GM18508 (cell line): ENCODE measurements around the gene PLRG1.
A peak's percentile ranks its signal among the peaks of the same experiment; 100 is the strongest.

ENCODE experiments used
- ATAC-seq: cut with Tn5 transposase; IDR thresholded peaks from one replicate; pipeline ENCODE4 v1.9.1; 2021; ENCODE audit warnings: moderate number of reproducible peaks; ENCODE audit not compliant: insufficient read depth, unreplicated experiment

Gene PLRG1

GRCh38 chr4:154577324-154577723 lies 27.1 kb upstream of the PLRG1 start:
- no peak for ATAC-seq

DNA sequence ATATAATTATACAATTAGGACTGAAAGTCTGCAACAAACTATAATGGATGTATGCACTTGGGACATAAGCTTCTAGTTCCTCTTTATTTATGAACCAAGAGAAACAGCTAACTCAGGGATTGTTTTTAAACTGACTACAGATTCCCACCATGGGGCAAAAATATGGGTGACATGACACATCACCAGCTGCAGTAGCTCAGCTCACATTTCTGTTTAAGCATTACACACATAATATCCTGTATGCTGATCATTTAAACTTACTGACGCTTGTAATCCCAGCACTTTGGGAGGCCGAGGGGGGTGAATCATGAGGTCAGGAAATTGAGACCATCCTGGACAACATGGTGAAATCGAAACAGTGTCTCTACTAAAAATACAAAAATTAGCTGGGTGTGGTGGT lies 24.1 kb upstream of the PLRG1 start:
- no peak for ATAC-seq

DNA sequence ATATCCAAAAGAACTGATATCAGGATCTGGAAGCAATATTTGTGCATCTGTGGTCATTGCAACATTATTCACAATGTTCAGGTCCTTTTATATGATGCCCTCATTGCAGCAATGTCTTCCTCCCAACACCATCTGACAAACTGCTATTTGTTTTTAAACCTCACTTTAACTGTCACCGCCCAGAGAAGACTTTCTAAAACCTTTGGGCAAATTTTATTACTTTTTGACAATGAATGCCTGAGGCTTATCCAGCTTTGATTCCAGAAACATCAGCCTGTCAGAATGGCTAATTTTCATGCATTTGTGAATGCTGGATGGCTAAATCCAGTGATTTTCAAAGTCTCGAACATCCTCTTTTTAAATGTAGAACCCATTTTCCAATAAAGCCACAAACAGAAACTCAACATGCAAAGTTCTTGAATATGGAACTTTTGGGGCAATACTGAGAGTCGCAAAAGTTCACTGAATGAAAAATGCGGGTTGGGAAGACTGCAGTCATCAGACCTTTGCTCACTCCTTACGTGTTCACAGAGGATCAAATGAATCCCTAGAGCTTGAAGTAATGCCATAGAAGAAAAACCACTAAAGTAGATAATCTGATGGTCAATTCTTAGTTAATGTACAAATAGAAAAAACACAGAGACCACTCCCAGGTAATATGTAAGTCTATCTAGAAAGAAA lies 23.1 kb upstream of the PLRG1 start:
- no peak for ATAC-seq

DNA sequence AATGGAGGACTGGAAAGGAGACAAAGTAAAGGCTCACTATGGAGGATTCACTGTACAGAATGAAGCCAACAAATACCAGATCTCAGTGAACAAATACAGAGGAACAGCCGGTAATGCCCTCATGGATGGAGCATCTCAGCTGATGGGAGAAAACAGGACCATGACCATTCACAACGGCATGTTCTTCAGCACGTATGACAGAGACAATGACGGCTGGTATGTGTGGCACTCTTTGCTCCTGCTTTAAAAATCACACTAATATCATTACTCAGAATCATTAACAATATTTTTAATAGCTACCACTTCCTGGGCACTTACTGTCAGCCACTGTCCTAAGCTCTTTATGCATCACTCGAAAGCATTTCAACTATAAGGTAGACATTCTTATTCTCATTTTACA lies 19.4 kb upstream of the PLRG1 start:
- ATAC-seq, result no peak

DNA sequence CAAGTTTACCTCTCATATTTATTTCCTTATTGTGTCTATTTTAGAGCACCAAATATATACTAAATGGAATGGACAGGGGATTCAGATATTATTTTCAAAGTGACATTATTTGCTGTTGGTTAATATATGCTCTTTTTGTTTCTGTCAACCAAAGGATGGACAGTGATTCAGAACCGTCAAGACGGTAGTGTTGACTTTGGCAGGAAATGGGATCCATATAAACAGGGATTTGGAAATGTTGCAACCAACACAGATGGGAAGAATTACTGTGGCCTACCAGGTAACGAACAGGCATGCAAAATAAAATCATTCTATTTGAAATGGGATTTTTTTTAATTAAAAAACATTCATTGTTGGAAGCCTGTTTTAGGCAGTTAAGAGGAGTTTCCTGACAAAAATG lies 18.8 kb upstream of the PLRG1 start:
- ATAC-seq, result no peak

DNA sequence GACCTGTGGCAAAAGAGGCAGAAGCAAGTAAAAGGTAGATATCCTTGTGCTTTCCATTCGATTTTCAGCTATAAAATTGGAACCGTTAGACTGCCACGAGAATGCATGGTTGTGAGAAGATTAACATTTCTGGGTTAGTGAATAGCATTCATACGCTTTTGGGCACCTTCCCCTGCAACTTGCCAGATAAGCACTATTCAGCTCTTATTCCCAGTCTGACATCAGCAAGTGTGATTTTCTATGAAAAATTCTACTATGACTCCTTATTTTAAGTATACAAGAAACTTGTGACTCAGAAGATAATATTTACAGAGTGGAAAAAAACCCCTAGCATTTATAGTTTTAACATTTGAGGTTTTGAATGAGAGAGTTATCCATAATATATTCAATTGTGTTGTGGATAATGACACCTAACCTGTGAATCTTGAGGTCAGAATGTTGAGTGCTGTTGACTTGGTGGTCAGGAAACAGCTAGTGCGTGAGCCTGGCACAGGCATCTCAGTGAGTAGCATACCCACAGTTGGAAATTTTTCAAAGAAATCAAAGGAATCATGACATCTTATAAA lies 16.5 kb upstream of the PLRG1 start:
- no peak for ATAC-seq

- no peak for ATAC-seq
These were observed 15.5 kb upstream of the PLRG1 start for GRCh38 chr4:154565704-154566103.

DNA sequence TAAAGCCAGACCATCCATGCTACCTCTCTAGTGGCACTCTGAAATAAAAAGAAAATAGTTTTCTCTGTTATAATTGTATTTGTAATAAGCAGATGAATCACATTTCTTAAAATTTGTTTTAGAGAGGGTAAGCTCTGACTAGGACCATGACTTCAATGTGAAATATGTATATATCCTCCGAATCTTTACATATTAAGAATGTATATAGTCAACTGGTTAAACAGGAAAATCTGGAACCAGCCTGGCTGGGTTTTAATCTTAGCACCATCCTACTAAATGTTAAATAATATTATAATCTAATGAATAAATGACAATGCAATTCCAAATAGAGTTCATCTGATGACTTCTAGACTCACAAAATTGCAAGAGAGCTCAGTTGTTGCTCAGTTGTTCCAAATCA lies 14.1 kb upstream of the PLRG1 start:
- ATAC-seq, result no peak

GRCh38 chr4:154562697-154563254 lies 12.6 kb upstream of the PLRG1 start, which contains the start of gene FGB:
TSS of gene FGB (plus strand) at chr4:154563011. CDS start at chr4:154563019, 8 bp downstream.
- ATAC-seq, result no peak

DNA sequence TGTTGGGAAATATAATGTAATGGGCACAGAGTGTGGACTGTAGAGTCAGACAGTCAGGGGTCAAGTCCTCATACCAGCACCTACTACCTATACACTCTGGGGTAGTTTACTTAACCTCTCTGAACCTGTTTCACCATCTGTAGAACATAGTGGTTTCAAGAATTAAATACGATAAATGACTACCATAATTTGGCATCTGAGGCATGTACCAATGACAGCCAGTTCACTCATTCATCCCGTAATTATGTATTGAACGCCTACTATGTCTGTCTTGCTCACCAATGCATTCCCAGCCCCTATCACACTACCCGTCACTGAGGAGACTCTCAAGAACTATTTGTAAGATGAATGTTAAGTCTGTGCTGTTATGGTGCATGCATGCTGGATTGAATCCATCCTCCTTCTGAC lies 10.6 kb upstream of the PLRG1 start:
- ATAC-seq, result no peak

DNA sequence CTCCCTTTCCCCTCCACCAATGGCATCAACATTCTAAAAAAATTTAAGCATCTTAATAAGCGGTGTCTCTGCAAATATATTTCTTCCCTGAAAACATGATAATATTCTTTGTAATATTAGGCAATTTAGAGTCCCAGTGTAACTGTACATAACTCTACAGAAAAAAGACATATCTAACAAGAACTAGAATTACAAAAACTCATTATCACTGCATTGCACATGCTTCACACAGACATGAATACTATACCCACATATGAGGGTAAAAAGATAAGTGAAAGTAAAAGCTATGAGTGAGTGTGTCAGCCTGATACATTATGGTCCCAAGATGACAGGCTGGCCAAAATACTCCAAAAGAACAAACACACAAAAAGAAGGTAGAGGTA lies 10.2 kb upstream of the PLRG1 start:
- no peak for ATAC-seq

- ATAC-seq, result peak; percentile 75
These were observed 9.6 kb upstream of the PLRG1 start for GRCh38 chr4:154559494-154560418.

GRCh38 chr4:154559141-154559493 lies 8.9 kb upstream of the PLRG1 start:
- no peak for ATAC-seq

DNA sequence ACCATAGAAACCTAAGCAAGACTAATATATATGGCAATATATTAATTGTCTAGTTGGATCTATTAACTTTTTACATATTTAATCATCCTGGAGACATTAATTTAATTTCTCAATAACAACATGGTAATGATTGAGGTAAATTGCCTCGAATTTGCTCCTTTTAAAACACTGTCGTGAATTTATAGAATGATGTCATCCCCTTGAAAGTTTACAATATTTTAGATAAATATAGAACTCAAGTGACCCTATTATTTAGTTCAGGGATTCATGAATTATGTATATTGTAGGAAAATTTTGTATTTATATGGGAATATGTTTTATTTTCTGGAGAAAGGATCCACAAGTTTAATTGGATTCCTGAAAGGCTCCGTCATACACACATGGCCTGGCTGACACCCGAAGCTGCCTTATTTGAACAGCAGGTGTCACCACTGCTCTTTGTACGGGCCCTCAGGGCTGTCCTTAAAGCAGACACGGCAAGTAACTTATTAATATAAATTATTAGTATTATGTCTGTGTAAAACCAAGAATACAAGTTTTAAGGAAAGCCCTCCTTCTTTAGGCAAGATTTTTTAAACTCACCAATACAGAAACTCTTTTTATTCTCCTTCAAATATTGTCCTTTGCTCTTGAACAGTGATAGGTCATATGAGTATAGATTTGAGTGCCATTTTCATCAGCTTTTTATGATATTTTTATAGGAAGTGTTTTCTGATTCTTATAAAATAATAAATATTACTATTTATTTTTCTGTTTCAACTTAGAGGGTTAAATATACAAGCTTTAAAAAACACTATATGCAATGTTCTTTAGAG lies 1.9 kb upstream of the PLRG1 start:
- peak; percentile 48 for ATAC-seq

DNA sequence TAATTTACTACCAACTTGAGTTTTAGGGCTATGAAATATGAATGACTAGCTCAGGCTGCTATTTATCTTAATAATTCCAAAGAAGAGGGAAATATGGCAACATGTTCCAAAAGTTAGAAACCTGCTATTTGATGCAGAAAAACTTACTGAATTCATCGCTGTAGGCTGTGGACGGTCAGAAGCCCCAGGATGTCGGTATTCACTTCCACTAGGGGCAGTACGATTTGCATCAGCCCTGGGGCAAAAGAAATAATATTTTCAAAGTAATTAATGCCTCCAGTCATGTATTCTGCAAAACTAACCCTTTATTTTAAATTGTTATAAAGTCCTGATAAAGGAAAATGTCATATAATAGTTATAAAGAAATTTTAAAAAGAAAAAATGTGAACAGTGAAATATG lies 4.5 kb downstream of the PLRG1 start:
- no peak for ATAC-seq

DNA sequence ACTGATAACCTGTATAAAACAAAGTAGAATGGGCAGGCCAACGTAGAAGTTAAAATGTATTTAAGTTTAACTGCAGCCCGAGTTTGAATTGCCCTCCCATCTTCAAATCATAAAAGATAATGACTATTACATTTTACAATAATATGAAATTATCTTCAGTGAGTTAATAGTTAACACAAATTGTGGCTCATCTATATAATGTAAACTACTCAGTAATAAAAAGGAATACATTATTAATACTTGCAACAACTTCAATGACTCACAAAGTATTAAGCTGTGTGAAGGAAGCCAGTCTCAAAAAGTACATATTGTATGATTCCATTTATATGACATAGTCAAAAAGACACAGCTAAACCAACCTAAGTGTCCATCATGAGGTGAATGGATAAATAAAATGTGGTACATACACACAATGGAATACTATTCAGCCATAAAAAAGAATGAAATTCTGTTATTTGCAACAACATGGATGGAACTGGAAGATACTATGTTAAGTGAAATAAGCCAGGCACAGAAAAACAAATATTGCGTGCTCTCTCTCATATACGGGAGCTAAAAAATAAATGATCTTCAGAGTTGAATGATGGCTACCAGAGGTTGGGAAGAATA lies 7.8 kb downstream of the PLRG1 start:
- no peak for ATAC-seq

DNA sequence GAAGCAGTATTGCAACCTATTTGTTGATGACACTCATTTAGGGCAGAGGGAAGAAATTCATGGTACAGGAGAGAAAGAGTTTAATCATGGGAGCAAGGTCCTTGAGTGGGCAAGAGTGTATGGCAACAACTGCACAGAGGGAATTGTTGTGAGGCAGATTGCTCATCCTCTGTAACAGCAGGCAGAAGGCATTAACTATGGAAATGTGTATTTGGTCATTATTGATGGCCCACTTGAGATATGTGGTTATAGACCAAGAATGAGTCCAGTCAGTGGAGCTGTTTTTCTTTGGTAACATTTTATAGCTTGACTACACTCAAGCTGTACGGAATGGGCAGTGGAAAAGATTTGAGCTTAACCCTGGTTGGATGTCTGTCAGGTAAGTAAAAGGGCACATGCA lies 15.9 kb downstream of the PLRG1 start:
- no peak for ATAC-seq

- ATAC-seq, result no peak
These were observed 20.3 kb downstream of the PLRG1 start for GRCh38 chr4:154529728-154530519.

DNA sequence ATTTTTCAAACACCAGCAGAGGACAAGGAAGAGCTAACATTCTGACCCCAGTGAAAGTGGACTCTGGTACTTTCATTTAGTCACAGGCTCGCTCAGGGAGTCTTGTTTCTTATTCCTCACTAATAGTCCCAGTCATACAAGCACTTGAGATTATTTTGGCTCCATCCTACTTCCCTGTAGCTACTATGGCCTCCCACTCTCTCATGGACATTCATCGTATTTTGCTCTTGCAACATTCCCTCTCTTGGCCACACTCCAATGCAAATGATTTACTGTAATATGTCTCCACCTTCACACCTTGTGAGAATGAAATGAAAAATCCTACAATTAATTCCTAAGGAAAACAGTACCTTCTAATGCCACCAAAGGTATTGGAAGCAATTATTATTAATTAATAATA lies 21.3 kb downstream of the PLRG1 start:
- ATAC-seq, result no peak
